ENCODE data around the gene MUC2.

Gene MUC2

DNA sequence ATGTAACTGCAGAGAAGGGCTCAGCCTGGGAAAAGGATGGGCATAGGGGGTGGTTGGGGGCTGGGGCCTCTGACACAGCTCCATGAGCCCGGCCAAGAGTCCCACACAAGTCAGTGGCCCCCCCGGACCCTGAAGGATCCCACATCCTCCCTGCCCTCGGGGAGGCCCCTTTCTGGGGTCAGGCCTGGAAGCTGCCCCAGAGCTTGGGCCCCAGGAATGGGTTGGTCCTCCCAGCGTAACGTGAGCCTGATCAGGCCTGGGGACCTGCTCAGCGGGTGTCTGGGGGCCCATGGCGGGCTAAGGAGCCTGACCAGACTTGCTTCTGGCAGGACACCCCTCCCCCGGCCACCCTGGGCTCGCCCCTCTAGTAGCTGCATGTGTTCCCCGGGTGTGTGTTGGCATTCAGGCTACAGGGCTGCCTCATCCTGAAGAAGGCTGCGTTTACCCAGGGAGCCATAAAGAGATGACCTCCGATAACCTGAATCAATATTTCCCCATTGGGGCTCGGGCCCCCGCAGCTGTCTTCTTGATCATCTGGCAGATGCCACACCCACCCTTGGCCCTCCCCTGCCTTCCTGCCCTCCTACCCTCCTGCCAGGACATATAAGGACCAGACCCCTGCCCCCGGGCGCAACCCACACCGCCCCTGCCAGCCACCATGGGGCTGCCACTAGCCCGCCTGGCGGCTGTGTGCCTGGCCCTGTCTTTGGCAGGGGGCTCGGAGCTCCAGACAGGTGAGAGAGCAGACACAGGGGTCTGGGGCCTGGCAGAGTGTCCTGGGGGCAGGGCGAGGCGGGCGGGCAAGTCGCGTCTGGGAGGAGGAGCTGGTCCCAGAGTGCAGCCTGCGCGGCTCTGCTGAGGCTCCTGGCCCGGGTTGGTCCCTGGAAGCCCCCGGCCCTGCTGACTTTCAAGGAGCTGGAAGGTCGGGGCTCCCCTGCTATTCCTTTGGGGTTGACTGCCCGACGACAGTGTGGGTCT lies at the start of gene MUC2:
Gene MUC2, plus strand, starts transcription at position 631 of the 978 bp plus-strand sequence.
- peak; percentile 41 for DNase-seq

DNA sequence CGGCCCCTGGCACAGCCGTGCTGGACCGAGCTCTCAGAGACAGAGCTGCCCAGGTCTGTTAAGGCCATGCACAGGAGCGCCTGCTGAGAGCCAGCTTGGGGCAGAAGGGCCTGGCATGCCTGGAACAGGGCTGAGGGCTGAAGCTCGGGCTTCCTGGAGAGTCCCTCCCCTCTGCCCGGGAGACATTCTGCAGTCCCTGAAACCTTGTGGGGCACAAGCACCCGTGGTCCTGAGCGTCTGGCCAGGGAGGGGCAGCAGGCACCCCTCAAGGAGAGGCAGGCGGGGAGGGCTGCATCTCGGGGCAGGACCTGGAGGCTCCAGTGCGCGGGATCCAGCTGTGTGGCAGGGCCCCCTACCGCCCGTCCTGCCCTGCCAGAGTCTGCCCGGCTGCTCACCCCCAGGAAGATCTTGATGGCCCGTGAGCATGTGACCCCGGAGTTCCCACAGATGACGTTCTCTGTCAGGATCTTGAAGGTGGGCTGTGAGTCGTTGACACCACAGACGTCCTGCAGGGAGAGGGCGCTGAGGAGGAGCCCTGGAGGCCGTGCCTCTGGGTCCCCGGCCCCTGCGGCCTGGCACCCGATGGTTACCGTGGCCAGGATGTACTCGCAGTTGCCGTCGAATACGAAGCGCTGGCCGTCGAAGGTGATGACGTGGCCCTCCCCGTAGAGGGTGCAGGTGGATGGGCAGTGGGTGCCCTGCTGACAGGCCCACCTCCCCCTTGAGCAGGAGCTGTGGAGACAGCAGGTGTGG lies 49.1 kb upstream of the MUC2 start:
- DNase-seq = no peak

DNA sequence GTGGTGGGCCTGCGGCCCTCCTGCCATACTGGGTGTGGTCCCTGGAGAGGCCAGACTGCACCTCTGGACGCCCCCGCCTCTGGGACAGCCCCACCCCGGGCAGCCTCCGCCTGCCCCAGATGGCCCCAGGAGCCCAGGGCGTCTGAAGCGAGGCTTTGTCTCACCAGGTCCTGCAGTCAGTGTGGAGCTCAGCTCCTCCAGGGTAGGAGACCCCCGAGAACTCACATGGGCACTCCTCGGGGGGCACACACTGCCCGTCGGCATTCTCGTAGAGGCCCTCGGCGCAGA lies 48.6 kb upstream of the MUC2 start:
- no peak for DNase-seq

DNA sequence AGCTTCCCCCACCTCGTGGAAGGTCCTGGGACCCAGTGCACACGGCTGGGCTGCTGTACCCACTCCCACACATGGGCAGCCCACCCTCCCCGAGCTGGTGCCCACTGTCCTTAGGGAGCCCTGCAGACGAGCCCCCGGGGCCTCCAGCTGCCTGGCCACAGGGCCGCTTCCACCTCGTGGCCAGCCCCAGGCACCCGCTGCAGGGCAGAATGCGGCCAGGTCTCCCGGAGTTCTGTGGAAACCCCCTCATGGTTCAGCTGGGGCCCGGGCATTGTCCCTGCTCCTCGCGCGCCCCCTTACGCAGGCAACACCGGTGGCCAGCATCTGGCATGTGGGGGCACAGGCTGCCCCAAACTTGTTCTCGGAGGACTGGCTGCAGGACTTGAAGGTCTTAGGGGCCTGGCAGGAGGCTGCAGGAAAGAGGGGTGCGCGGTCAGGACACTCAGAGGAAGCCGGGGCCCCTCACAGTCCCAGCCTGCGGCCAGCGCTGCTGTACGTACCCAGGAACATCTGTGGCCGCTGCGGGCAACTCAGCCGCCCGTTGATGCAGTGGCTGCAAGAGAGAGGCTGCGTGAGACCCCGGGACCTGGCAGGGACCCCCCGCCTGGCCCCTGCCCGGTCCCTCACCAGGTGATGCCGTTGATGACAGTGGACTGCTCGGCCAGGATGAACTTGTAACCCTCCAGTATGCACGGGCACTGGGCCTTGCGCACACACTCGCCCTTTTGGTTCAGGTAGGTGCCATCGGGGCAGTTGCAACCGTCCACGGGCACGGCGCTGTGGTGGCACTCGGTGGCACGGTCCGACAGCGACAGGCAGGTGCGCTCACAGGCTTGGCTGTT lies 47.8 kb upstream of the MUC2 start:
- no peak for DNase-seq

DNA sequence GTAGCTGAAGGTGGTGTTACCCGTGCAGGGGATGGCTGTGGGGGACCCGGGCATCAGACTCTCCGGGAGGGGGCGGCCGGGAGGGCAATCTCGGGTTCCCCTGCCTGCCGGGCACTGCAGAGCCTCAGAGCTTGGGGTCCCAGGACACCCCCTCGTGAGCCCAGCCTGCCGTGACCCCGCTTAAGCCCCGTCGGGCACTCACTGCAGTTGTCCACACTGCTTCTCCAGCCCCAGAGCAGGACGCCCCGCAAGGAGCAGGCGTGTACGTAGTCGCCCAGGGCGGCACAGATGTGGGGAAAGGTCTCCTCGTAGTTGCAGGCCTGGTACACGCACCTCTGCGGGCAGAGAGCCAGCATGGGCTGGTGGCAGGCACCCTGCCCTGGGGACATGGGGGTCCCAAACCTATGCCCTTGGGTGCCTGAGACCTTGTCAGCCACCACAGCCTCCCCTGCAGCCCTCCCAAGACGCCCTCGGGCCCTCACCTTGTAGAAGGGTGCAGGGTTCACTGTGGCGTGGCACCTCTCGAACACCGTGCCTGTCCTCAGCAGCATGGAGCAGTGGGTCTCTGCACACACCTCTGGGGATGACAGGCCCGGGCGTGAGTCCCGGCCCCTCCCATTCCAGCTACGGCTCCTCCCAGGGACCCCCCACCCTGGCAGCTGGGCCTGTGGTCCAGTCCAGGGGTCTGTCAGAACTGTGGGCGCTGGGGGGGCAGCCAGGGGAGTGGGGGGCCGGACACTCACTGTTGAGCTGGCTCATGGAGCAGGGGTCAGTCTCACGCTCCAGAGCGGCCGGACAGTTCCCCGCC lies 47.0 kb upstream of the MUC2 start:
- DNase-seq = no peak

- DNase-seq = no peak
These were observed 46.5 kb upstream of the MUC2 start for GRCh38 chr11:1028291-1028540.

GRCh38 chr11:1028616-1029015 lies 46.1 kb upstream of the MUC2 start:
- DNase-seq = no peak

DNA sequence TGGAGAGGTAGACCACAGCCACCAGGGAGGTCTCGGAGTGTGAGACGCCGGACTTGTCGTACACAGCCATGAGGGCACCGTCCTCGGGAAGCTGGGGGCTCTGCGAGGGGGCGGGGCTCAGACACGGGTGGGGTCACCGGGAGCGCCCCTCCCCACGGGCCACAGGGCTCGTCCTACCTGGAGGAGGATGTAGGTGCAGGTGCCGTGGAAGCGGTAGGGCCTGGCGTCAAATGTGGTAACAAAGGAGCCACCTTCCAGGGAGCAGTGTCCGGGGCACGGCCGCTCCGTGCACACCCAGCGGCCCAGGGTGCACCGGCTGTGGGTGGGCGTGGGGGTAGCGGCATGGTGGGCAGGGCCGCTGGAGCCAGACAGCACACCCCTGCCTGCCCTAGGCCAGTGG lies 45.6 kb upstream of the MUC2 start:
- no peak for DNase-seq

DNA sequence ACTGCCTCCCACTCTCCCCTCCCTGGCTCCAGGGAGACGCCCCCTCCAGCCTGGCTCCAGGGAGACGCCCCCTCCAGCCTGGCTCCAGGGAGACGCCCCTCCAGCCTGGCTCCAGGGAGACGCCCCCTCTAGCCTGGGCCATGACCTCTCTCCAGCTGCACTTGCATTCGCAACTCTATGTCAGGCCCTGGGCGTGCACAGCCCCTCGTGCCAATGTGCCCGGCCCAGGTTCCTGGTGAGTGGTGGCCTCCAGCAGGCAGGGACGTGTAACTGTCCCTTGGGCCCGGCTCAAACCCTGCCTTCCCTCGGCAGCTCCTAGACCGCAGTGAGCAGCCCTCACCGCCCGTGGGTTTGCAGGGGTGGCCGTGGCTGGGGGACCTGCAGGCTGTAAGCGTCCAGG lies 45.0 kb upstream of the MUC2 start:
- DNase-seq = no peak

GRCh38 chr11:1030086-1030485 lies 44.6 kb upstream of the MUC2 start:
- no peak for DNase-seq

DNA sequence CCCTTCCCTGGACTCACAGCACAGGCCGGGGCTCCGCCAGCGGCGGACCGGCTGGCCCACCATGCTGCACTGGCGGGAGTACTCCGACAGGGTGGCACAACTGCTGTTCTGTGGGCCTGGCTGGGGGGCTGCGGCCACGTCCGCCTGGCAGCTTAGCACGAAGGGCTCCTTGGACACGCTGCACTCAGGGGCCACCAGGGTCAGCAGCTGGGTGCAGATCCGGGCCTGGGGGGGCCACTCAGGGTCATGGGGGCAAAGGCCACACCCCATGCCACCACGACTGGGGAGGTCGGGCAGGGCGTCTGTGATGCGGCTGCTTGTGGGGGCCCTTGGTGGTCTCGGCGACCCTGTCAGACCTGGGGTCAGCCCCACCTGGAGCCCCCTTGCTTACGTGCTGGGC lies 44.1 kb upstream of the MUC2 start:
- DNase-seq = no peak

DNA sequence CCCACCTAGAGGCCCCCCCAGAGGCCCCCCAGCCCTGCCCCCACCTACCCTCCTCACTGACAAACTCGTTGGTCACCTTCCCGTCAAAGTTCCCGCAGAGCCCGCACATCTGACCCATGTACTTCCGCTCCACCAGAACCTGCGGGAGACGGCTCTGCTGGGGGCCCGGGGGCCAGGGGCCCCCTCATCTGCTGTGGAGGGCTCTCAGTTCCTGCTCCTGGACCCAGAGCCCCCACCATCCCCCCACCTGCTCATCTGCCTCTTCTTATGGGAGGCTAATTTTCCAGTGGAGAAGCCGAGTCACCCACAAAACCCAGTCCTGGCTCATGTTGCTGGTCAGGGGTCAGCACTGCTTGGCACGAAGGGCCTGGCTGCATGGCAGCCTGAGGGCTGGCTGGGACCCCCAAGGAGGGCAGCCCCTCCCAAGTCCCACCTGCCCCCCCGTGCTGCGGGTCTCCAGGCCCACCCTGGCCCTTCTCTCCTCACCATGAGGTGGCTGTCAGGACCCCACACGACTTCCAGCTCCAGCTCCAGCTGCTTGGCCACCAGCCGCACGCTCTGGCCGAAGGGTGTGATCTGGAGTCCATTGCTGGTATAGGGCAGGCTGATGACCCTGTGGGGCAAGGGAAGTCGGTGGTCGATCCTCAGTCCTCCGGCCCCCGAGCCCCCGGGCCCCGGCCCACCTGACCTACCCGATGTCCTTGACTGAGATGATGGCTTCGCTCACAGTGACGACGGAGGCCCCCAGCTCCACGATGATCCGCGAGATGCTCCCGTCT lies 43.4 kb upstream of the MUC2 start:
- no peak for DNase-seq

GRCh38 chr11:1032310-1032891 lies 42.3 kb upstream of the MUC2 start:
- DNase-seq = no peak

DNA sequence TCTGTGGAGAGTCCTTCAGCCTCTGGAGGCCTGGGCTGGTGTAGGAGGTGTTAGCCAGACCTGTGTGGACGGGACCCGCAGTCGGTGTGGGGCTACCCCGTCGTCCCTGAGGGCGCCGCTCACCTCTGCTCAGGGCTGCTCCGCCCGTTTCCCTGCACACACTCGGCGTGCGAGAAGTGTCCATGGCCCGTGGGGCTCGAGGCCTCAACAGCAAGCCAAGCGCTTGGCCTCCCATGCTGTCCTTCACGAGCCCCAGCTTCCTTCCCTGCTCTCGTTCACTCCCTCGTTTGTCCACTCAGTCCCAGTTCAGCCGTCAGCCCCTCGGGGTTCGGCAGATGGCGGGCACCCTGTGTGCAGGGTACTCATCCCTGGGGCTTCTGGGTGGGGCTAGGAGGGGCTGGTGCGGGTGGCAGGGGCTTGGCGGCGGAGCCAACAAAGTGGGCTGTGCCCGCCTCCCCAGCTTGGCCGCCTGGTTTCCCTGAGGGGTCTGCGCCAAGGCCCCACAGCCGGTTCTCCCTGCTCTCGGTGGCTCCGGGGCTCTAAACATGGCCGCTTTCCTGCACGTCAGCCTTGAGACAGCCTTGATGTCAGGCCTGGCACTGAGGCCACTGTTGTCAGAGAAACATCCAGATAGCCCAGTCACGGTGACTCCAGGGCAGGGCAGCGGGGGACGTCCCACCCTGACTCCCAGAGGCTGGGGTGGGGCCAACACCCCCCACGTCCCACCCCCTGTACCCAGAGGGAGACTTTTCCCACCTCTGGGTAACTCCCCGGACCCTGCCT lies 41.5 kb upstream of the MUC2 start:
- no peak for DNase-seq

- no peak for DNase-seq
These were observed 40.7 kb upstream of the MUC2 start for GRCh38 chr11:1034001-1034400.

GRCh38 chr11:1034456-1035295 lies 40.0 kb upstream of the MUC2 start:
- no peak for DNase-seq

GRCh38 chr11:1035577-1036283 lies 38.9 kb upstream of the MUC2 start:
- no peak for DNase-seq

- no peak for DNase-seq
These were observed 38.3 kb upstream of the MUC2 start, which contains the start of gene MUC6 for GRCh38 chr11:1036303-1036923. MUC6 (minus strand) TSS chr11:1036718; CDS start chr11:1036655, 63 bp downstream.
